Measurements from ENCODE around the gene BPIFB6. TPM values are rescaled to one million over a fixed set of nuclear protein-coding genes. Genes with fewer than 3 reads are reported as not detected.

Gene BPIFB6
- total RNA-seq, 1 experiment from 2014 or later, result not detected

GRCh38 chr20:33079259-33079658 is 47.8 kb downstream of the BPIFB6 start, which contains the start of gene BPIFB4:
Gene BPIFB4, plus strand, starts transcription at chr20:33079643. Its CDS starts 1,884 bp downstream, at chr20:33081527.
- Histone ChIP-seq H3K27me3 (replicated peaks; ENCODE audit: insufficient read depth, low read depth, low read length, poor library complexity) (peaks cover 12% of the 10 kb centered on the region), H3K9me3 (ENCODE audit: low read depth, low read length, poor library complexity, severe bottlenecking) (no peaks in the 10 kb centered on the region), H3K4me3 (ENCODE audit: low read depth, low read length, poor library complexity, severe bottlenecking) (no peak within 1 kb of the TSS), H3K4me1 (ENCODE audit: insufficient read depth, low read length, poor library complexity, severe bottlenecking) (no peaks in the 10 kb centered on the region), H3K27ac (ENCODE audit: low read depth, low read length, poor library complexity, severe bottlenecking) (no peak within 1 kb of the TSS), H3K36me3 (ENCODE audit: insufficient read depth, low read length, poor library complexity, severe bottlenecking) (no peaks in the 10 kb centered on the region)
- no TSS peak for BruUV-seq (replicated peaks)
- TF ChIP-seq EZH2 (IDR thresholded peaks at IDR 0.05; ENCODE audit: borderline replicate concordance, low read depth, low read length, poor library complexity, severe bottlenecking), result no peak
- intact Hi-C loops (cut with micrococcal nuclease; ENCODE audit: unreplicated experiment), result no loop called here
- no peak for DNase-seq (ENCODE audit: low spot score)
- CTCF ChIA-PET, result no interaction called here
- POLR2A ChIA-PET (ENCODE audit: low non-redundant PET), result no interaction called here

GRCh38 chr20:33081411-33082154 is 50.1 kb downstream of the BPIFB6 start:
- H3K4me3 ChIP-seq (ENCODE audit: low read depth, low read length, poor library complexity, severe bottlenecking), result no peak overlapping the region
- intact Hi-C loops (cut with micrococcal nuclease; ENCODE audit: unreplicated experiment), result no loop called here
- no peaks in the 10 kb centered on the region for H3K9me3 ChIP-seq (ENCODE audit: low read depth, low read length, poor library complexity, severe bottlenecking)
- CTCF ChIA-PET, result no interaction called here
- no peak for DNase-seq (ENCODE audit: low spot score)
- POLR2A ChIA-PET (ENCODE audit: low non-redundant PET), result no interaction called here
- no peaks in the 10 kb centered on the region for H3K36me3 ChIP-seq (ENCODE audit: insufficient read depth, low read length, poor library complexity, severe bottlenecking)
- no peaks in the 10 kb centered on the region for H3K4me1 ChIP-seq (ENCODE audit: insufficient read depth, low read length, poor library complexity, severe bottlenecking)
- H3K27me3 ChIP-seq (replicated peaks; ENCODE audit: insufficient read depth, low read depth, low read length, poor library complexity), result no peaks in the 10 kb centered on the region
- BruUV-seq (replicated peaks), result no TSS peak
- H3K27ac ChIP-seq (ENCODE audit: low read depth, low read length, poor library complexity, severe bottlenecking), result no peak overlapping the region
- TF ChIP-seq EZH2 (IDR thresholded peaks at IDR 0.05; ENCODE audit: borderline replicate concordance, low read depth, low read length, poor library complexity, severe bottlenecking) (no peak), CTCF (conservative IDR thresholded peaks at IDR 0.05; ENCODE audit: low read depth, low read length) (no peak)

DNA sequence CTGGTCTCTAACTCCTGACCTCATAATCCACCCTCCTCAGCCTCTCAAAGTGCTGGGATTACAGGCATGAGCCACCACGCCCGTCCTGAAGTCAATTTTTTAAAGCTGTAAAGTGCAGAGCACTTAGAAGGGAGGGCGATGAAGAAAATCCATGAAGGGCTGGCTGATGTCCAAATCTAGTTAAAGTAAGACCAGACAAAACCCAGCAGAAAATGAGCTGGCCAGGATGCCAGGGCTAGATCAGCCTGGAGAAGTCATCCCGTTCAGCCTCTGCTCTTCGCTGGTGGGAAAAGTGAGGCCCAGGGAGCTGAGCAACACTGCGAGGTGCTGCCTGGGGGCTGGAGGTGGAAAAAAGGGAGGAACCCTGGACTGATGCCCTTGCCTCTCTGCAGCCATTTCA is 51.1 kb downstream of the BPIFB6 start:
- no TSS peak for BruUV-seq (replicated peaks)
- Histone ChIP-seq H3K36me3 (ENCODE audit: insufficient read depth, low read length, poor library complexity, severe bottlenecking) (no peaks in the 10 kb centered on the region), H3K9me3 (ENCODE audit: low read depth, low read length, poor library complexity, severe bottlenecking) (no peaks in the 10 kb centered on the region), H3K4me1 (ENCODE audit: insufficient read depth, low read length, poor library complexity, severe bottlenecking) (no peaks in the 10 kb centered on the region), H3K4me3 (ENCODE audit: low read depth, low read length, poor library complexity, severe bottlenecking) (no peak overlapping the region), H3K27ac (ENCODE audit: low read depth, low read length, poor library complexity, severe bottlenecking) (no peak overlapping the region), H3K27me3 (replicated peaks; ENCODE audit: insufficient read depth, low read depth, low read length, poor library complexity) (no peaks in the 10 kb centered on the region)
- no peak for TF ChIP-seq EZH2 (IDR thresholded peaks at IDR 0.05; ENCODE audit: borderline replicate concordance, low read depth, low read length, poor library complexity, severe bottlenecking)
- TF ChIP-seq CTCF (conservative IDR thresholded peaks at IDR 0.05; ENCODE audit: low read depth, low read length), result no peak
- intact Hi-C loops (cut with micrococcal nuclease; ENCODE audit: unreplicated experiment), result no loop called here
- no peak for DNase-seq (ENCODE audit: low spot score)
- ChIA-PET CTCF (no interaction called here), POLR2A (ENCODE audit: low non-redundant PET) (no interaction called here)
